Right renal cortex interstitium (tissue), 3 donors: ENCODE measurements around the gene BRINP2. TPM values are rescaled to one million over a fixed set of nuclear protein-coding genes. Genes with fewer than 3 reads are reported as not detected.

Experiments
- DNase-seq, 3 donors: peaks; one replicate each; pipeline ENCODE4 v3.0.0-alpha.2; 2013; ENCODE audit warnings: low read depth in 3 of 3, low spot score in 2 of 3
- polyA plus RNA-seq, 3 donors: library from polyadenylated mRNA; unstranded; fragments of 120-200 nt; gene quantifications; one replicate each; pipeline ENCODE4 v1.2.1, GENCODE V29; 2013; ENCODE audit not compliant: insufficient read length in 3 of 3

BRINP2 gene
- polyA plus RNA-seq, 3 donors, result 0.08 to 0.19 (median 0.15) TPM

- no peak for DNase-seq
Observed at GRCh38 chr1:177163844-177164379, 6.8 kb upstream of the BRINP2 start.

GRCh38 chr1:177164380-177165068, 6.2 kb upstream of the BRINP2 start, which contains the start of gene ASTN1:
Gene ASTN1, minus strand, starts transcription at chr1:177164712. Its CDS starts 36 bp downstream, at chr1:177164676.
- no peak for DNase-seq

- DNase-seq, result no peak
Observed at GRCh38 chr1:177165069-177165439, 5.7 kb upstream of the BRINP2 start.

GRCh38 chr1:177171536-177172123, 872 bp downstream of the BRINP2 start:
- no peak for DNase-seq

GRCh38 chr1:177172272-177172671, 1.5 kb downstream of the BRINP2 start:
- DNase-seq, result no peak

GRCh38 chr1:177172866-177173265, 2.1 kb downstream of the BRINP2 start:
- no peak for DNase-seq

GRCh38 chr1:177173976-177174375, 3.2 kb downstream of the BRINP2 start:
- DNase-seq, result no peak

GRCh38 chr1:177174921-177175634, 4.3 kb downstream of the BRINP2 start:
- DNase-seq, result no peak

- no peak for DNase-seq
Observed at GRCh38 chr1:177181280-177181630, 10.5 kb downstream of the BRINP2 start.

GRCh38 chr1:177181631-177182291, 11.0 kb downstream of the BRINP2 start:
- DNase-seq, result peak in 2 of 3 donors; percentile 25 to 45

- DNase-seq, result no peak
Observed at GRCh38 chr1:177183836-177184235, 13.1 kb downstream of the BRINP2 start.

- no peak for DNase-seq
Observed at GRCh38 chr1:177185209-177185608, 14.5 kb downstream of the BRINP2 start.

GRCh38 chr1:177186639-177187038, 15.9 kb downstream of the BRINP2 start:
- no peak for DNase-seq

- no peak for DNase-seq
Observed at GRCh38 chr1:177190308-177190970, 19.7 kb downstream of the BRINP2 start.

GRCh38 chr1:177198243-177198642, 27.5 kb downstream of the BRINP2 start:
- DNase-seq, result no peak

GRCh38 chr1:177200290-177200689, 29.5 kb downstream of the BRINP2 start:
- no peak for DNase-seq

GRCh38 chr1:177206831-177207355, 36.1 kb downstream of the BRINP2 start:
- no peak for DNase-seq

- DNase-seq, result no peak
Observed at GRCh38 chr1:177208920-177209319, 38.2 kb downstream of the BRINP2 start.

- DNase-seq, result no peak
Observed at GRCh38 chr1:177209357-177209756, 38.6 kb downstream of the BRINP2 start.

GRCh38 chr1:177210071-177210470, 39.3 kb downstream of the BRINP2 start:
- DNase-seq, result no peak
